Ectodermal cell (in vitro differentiated cells): Measurements from ENCODE around the gene AK5.

Source experiments
- H3K27ac ChIP-seq: 2 replicates; pipeline ENCODE4 v1.7.0; 2013; ENCODE audit warnings: mild to moderate bottlenecking, low read depth, low read length; ENCODE audit not compliant: insufficient read depth, poor library complexity, severe bottlenecking
- H3K27me3 ChIP-seq: 2 replicates; pipeline ENCODE4 v1.7.0; 2013; ENCODE audit warnings: mild to moderate bottlenecking, low read length; ENCODE audit not compliant: insufficient read depth, control insufficient read depth, poor library complexity, severe bottlenecking
- H3K36me3 ChIP-seq: one replicate; pipeline ENCODE4 v1.7.0; 2013; ENCODE audit warnings: low read length; ENCODE audit not compliant: control insufficient read depth, insufficient read depth
- H3K4me1 ChIP-seq: one replicate; pipeline ENCODE4 v1.7.0; 2013; ENCODE audit warnings: low read length; ENCODE audit not compliant: control insufficient read depth, insufficient read depth
- H3K4me3 ChIP-seq: 2 replicates; pipeline ENCODE4 v1.7.0; 2013; ENCODE audit warnings: low read depth, low read length, control low read depth; ENCODE audit not compliant: insufficient read depth
- H3K9me3 ChIP-seq: 2 replicates; pipeline ENCODE4 v1.7.0; 2013; ENCODE audit warnings: mild to moderate bottlenecking, low read length, moderate library complexity; ENCODE audit not compliant: control insufficient read depth
- WGBS, 2 experiments: methylation state at CpG; one replicate each; pipeline ENCODE4 v1.1.7; 2013; ENCODE audit warnings: missing lambda C conversion rate in 2 of 2; 5-methylcytosine and 5-hydroxymethylcytosine counted together

The AK5 gene

GRCh38 chr1:77313491-77313890, 31.7 kb downstream of the AK5 start:
- H3K27me3 ChIP-seq, result no peaks in the 10 kb centered on the region
- no peak overlapping the region for H3K27ac ChIP-seq
- H3K4me3 ChIP-seq, result no peak overlapping the region
- H3K4me1 ChIP-seq, result no peaks in the 10 kb centered on the region
- no peaks in the 10 kb centered on the region for H3K9me3 ChIP-seq
- 65 to 70% methylated on average over 8 of the region's 8 CpGs for WGBS, 2 experiments
- no peaks in the 10 kb centered on the region for H3K36me3 ChIP-seq

- Histone ChIP-seq H3K27me3 (no peaks in the 10 kb centered on the region), H3K4me3 (no peak overlapping the region), H3K9me3 (no peaks in the 10 kb centered on the region), H3K36me3 (no peaks in the 10 kb centered on the region), H3K4me1 (no peaks in the 10 kb centered on the region), H3K27ac (no peak overlapping the region)
- 67 to 71% methylated on average over 1 of the region's 1 CpG for WGBS, 2 experiments
Observed at GRCh38 chr1:77316006-77316405, 34.2 kb downstream of the AK5 start.

GRCh38 chr1:77316966-77317365, 35.1 kb downstream of the AK5 start:
- Histone ChIP-seq H3K9me3 (no peaks in the 10 kb centered on the region), H3K4me1 (no peaks in the 10 kb centered on the region), H3K27me3 (no peaks in the 10 kb centered on the region), H3K27ac (no peak overlapping the region), H3K36me3 (no peaks in the 10 kb centered on the region), H3K4me3 (no peak overlapping the region)
- WGBS, 2 experiments, result 95 to 98% methylated on average over 3 of the region's 3 CpGs

- Histone ChIP-seq H3K27ac (no peak overlapping the region), H3K4me3 (no peak overlapping the region), H3K27me3 (no peaks in the 10 kb centered on the region), H3K4me1 (no peaks in the 10 kb centered on the region), H3K9me3 (no peaks in the 10 kb centered on the region), H3K36me3 (no peaks in the 10 kb centered on the region)
- WGBS, 2 experiments, result 75 to 87% methylated on average over 1 of the region's 1 CpG
Observed at GRCh38 chr1:77319036-77319705, 37.4 kb downstream of the AK5 start.

GRCh38 chr1:77322061-77322900, 40.5 kb downstream of the AK5 start:
- WGBS, 2 experiments, result 80 to 82% methylated on average over 6 of the region's 6 CpGs
- no peak overlapping the region for H3K27ac ChIP-seq
- H3K27me3 ChIP-seq, result no peaks in the 10 kb centered on the region
- no peaks in the 10 kb centered on the region for H3K9me3 ChIP-seq
- no peaks in the 10 kb centered on the region for H3K4me1 ChIP-seq
- H3K4me3 ChIP-seq, result no peak overlapping the region
- no peaks in the 10 kb centered on the region for H3K36me3 ChIP-seq

GRCh38 chr1:77333501-77333900, 51.7 kb downstream of the AK5 start:
- no peaks in the 10 kb centered on the region for H3K36me3 ChIP-seq
- H3K4me3 ChIP-seq, result no peak overlapping the region
- no peaks in the 10 kb centered on the region for H3K27me3 ChIP-seq
- H3K9me3 ChIP-seq, result no peaks in the 10 kb centered on the region
- 92 to 98% methylated on average over 2 of the region's 2 CpGs for WGBS, 2 experiments
- H3K4me1 ChIP-seq, result no peaks in the 10 kb centered on the region
- H3K27ac ChIP-seq, result no peak overlapping the region

GRCh38 chr1:77336729-77337128, 54.9 kb downstream of the AK5 start:
- Histone ChIP-seq H3K4me3 (no peak overlapping the region), H3K4me1 (no peaks in the 10 kb centered on the region), H3K27me3 (no peaks in the 10 kb centered on the region), H3K36me3 (no peaks in the 10 kb centered on the region), H3K27ac (no peak overlapping the region), H3K9me3 (no peaks in the 10 kb centered on the region)

GRCh38 chr1:77339326-77339725, 57.5 kb downstream of the AK5 start:
- WGBS, 2 experiments, result no CpG with 5 or more reads among the region's 1 CpG
- Histone ChIP-seq H3K4me3 (no peak overlapping the region), H3K9me3 (no peaks in the 10 kb centered on the region)

GRCh38 chr1:77341195-77341594, 59.4 kb downstream of the AK5 start:
- 86 to 90% methylated on average over 4 of the region's 4 CpGs for WGBS, 2 experiments
- Histone ChIP-seq H3K4me1 (peaks cover 3% of the 10 kb centered on the region), H3K4me3 (no peak overlapping the region), H3K9me3 (no peaks in the 10 kb centered on the region), H3K36me3 (no peaks in the 10 kb centered on the region), H3K27me3 (no peaks in the 10 kb centered on the region), H3K27ac (no peak overlapping the region)

More at GRCh38 chr1:77339326-77339725, 57.5 kb downstream of the AK5 start:
- no peak overlapping the region for H3K27ac ChIP-seq
- no peaks in the 10 kb centered on the region for H3K4me1 ChIP-seq
- H3K36me3 ChIP-seq, result no peaks in the 10 kb centered on the region
- H3K27me3 ChIP-seq, result no peaks in the 10 kb centered on the region

- Histone ChIP-seq H3K4me3 (no peak overlapping the region), H3K4me1 (peaks cover 3% of the 10 kb centered on the region), H3K27ac (no peak overlapping the region), H3K36me3 (no peaks in the 10 kb centered on the region), H3K9me3 (no peaks in the 10 kb centered on the region), H3K27me3 (no peaks in the 10 kb centered on the region)
Observed at GRCh38 chr1:77342745-77343144, 60.9 kb downstream of the AK5 start.
